Suprapubic skin (tissue), 4 donors: ENCODE data around the gene OR52B6.

Experiments used
- CTCF ChIP-seq, 2 donors: fragments of 200-600 bp in 1 of 2; fragments of 450-650 bp in 1 of 2; sonication (generic) in 1 of 2; IDR thresholded peaks; one replicate each; pipeline ENCODE4 v1.5.1; 2016 to 2019; ENCODE audit warnings: antibody characterized with exemption in 2 of 2, mild to moderate bottlenecking in 1 of 2, moderate library complexity in 1 of 2
- EP300 ChIP-seq: sonication (generic); formaldehyde crosslinking; IDR thresholded peaks from one replicate; pipeline ENCODE4 v1.6.1; 2017; ENCODE audit warnings: antibody characterized with exemption
- POLR2A ChIP-seq, 2 donors: fragments of 450-650 bp; IDR thresholded peaks; one replicate each; pipeline ENCODE4 v1.6.1; 2017; ENCODE audit warnings: antibody characterized with exemption in 2 of 2, mild to moderate bottlenecking in 2 of 2, moderate library complexity in 2 of 2
- POLR2AphosphoS5 ChIP-seq, 3 donors: sonication (generic); formaldehyde crosslinking; IDR thresholded peaks; one replicate each; pipeline ENCODE4 v1.6.1; 2017; ENCODE audit warnings: antibody characterized with exemption in 3 of 3

GRCh38 chr11:5546457-5546856 is 34.2 kb upstream of the OR52B6 start:
- no peak for TF ChIP-seq EP300
- TF ChIP-seq CTCF (IDR thresholded peaks at IDR 0.05), result no peak
- TF ChIP-seq POLR2AphosphoS5 (IDR thresholded peaks at IDR 0.05), result no peak
- no peak for TF ChIP-seq POLR2A (IDR thresholded peaks at IDR 0.05)
